ENCODE results near the gene TSKS.

- TF ChIP-seq ZBTB8A (CRISPR knock-in tag; IDR thresholded peaks at IDR 0.05; ENCODE audit: borderline replicate concordance, low read depth) (no peak), STAT5B (CRISPR knock-in tag; IDR thresholded peaks at IDR 0.05) (no peak), JUND (CRISPR knock-in tag; IDR thresholded peaks at IDR 0.05) (no peak), RAD21 (CRISPR knock-in tag; IDR thresholded peaks at IDR 0.05) (no peak), SIX1 (CRISPR knock-in tag; IDR thresholded peaks at IDR 0.05; ENCODE audit: borderline replicate concordance) (no peak), DNMT1 (CRISPR knock-in tag; IDR thresholded peaks at IDR 0.05) (no peak), CERS6 (CRISPR knock-in tag; IDR thresholded peaks at IDR 0.05) (no peak), POLR2A (IDR thresholded peaks at IDR 0.05; ENCODE audit: insufficient read depth in 1 of 2, low read depth in 2 of 2, low read length in 2 of 2) (no peak), XRCC5 (optimal IDR thresholded peaks at IDR 0.05; ENCODE audit: low read length) (no peak), TAF1 (CRISPR knock-in tag; IDR thresholded peaks at IDR 0.05) (no peak)
- TF ChIP-seq, protein P1, sequence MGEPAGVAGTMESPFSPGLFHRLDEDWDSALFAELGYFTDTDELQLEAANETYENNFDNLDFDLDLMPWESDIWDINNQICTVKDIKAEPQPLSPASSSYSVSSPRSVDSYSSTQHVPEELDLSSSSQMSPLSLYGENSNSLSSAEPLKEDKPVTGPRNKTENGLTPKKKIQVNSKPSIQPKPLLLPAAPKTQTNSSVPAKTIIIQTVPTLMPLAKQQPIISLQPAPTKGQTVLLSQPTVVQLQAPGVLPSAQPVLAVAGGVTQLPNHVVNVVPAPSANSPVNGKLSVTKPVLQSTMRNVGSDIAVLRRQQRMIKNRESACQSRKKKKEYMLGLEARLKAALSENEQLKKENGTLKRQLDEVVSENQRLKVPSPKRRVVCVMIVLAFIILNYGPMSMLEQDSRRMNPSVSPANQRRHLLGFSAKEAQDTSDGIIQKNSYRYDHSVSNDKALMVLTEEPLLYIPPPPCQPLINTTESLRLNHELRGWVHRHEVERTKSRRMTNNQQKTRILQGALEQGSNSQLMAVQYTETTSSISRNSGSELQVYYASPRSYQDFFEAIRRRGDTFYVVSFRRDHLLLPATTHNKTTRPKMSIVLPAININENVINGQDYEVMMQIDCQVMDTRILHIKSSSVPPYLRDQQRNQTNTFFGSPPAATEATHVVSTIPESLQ (CRISPR knock-in tag; conservative IDR thresholded peaks at IDR 0.05): no peak
- TF ChIP-seq, protein P2, sequence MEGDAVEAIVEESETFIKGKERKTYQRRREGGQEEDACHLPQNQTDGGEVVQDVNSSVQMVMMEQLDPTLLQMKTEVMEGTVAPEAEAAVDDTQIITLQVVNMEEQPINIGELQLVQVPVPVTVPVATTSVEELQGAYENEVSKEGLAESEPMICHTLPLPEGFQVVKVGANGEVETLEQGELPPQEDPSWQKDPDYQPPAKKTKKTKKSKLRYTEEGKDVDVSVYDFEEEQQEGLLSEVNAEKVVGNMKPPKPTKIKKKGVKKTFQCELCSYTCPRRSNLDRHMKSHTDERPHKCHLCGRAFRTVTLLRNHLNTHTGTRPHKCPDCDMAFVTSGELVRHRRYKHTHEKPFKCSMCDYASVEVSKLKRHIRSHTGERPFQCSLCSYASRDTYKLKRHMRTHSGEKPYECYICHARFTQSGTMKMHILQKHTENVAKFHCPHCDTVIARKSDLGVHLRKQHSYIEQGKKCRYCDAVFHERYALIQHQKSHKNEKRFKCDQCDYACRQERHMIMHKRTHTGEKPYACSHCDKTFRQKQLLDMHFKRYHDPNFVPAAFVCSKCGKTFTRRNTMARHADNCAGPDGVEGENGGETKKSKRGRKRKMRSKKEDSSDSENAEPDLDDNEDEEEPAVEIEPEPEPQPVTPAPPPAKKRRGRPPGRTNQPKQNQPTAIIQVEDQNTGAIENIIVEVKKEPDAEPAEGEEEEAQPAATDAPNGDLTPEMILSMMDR (CRISPR knock-in tag; IDR thresholded peaks at IDR 0.05): no peak
- TF ChIP-seq, protein P3, sequence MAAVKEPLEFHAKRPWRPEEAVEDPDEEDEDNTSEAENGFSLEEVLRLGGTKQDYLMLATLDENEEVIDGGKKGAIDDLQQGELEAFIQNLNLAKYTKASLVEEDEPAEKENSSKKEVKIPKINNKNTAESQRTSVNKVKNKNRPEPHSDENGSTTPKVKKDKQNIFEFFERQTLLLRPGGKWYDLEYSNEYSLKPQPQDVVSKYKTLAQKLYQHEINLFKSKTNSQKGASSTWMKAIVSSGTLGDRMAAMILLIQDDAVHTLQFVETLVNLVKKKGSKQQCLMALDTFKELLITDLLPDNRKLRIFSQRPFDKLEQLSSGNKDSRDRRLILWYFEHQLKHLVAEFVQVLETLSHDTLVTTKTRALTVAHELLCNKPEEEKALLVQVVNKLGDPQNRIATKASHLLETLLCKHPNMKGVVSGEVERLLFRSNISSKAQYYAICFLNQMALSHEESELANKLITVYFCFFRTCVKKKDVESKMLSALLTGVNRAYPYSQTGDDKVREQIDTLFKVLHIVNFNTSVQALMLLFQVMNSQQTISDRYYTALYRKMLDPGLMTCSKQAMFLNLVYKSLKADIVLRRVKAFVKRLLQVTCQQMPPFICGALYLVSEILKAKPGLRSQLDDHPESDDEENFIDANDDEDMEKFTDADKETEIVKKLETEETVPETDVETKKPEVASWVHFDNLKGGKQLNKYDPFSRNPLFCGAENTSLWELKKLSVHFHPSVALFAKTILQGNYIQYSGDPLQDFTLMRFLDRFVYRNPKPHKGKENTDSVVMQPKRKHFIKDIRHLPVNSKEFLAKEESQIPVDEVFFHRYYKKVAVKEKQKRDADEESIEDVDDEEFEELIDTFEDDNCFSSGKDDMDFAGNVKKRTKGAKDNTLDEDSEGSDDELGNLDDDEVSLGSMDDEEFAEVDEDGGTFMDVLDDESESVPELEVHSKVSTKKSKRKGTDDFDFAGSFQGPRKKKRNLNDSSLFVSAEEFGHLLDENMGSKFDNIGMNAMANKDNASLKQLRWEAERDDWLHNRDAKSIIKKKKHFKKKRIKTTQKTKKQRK (IDR thresholded peaks at IDR 0.05; ENCODE audit: low read length): no peak
- TF ChIP-seq, protein P4, sequence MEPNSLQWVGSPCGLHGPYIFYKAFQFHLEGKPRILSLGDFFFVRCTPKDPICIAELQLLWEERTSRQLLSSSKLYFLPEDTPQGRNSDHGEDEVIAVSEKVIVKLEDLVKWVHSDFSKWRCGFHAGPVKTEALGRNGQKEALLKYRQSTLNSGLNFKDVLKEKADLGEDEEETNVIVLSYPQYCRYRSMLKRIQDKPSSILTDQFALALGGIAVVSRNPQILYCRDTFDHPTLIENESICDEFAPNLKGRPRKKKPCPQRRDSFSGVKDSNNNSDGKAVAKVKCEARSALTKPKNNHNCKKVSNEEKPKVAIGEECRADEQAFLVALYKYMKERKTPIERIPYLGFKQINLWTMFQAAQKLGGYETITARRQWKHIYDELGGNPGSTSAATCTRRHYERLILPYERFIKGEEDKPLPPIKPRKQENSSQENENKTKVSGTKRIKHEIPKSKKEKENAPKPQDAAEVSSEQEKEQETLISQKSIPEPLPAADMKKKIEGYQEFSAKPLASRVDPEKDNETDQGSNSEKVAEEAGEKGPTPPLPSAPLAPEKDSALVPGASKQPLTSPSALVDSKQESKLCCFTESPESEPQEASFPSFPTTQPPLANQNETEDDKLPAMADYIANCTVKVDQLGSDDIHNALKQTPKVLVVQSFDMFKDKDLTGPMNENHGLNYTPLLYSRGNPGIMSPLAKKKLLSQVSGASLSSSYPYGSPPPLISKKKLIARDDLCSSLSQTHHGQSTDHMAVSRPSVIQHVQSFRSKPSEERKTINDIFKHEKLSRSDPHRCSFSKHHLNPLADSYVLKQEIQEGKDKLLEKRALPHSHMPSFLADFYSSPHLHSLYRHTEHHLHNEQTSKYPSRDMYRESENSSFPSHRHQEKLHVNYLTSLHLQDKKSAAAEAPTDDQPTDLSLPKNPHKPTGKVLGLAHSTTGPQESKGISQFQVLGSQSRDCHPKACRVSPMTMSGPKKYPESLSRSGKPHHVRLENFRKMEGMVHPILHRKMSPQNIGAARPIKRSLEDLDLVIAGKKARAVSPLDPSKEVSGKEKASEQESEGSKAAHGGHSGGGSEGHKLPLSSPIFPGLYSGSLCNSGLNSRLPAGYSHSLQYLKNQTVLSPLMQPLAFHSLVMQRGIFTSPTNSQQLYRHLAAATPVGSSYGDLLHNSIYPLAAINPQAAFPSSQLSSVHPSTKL (CRISPR knock-in tag; IDR thresholded peaks at IDR 0.05): no peak
Measured at GRCh38 chr19:49755956-49756355, 7.2 kb downstream of the TSKS start.
